K562 (cell line): ENCODE measurements around the gene KCTD19. TPM values are rescaled to one million over a fixed set of nuclear protein-coding genes. Genes with fewer than 3 reads are reported as not detected.
A peak's percentile ranks its signal among the peaks of the same experiment; 100 is the strongest.

Source experiments
- ATAC-seq: fragments of 200-7000 bp; cut with Tn5 transposase; 3 replicates; pipeline ENCODE4 v1.9.1; 2020; ENCODE audit warnings: moderate library complexity
- BruUV-seq: library from RNA; stranded (reverse); fragments of 400-500 nt; replicated peaks from 2 replicates; lab custom pipeline; 2021; lab: Mats Ljungman, UMichigan
- CTCF ChIA-PET: fragments of 300-600 bp; formaldehyde crosslinking; extraction: SDS; loops from one replicate; lab custom pipeline; 2021; ENCODE audit warnings: low intra/inter-chr PET ratio; lab: Yijun Ruan, JAX
- POLR2A ChIA-PET: fragments of 300-600, 350-650 bp; sonication (Branson Sonifier 250); formaldehyde crosslinking; extraction: SDS; loops from one replicate; lab custom pipeline; 2021; ENCODE audit warnings: antibody characterized with exemption, inconsistent platforms; lab: Yijun Ruan, JAX
- DNase-seq, 4 experiments: peaks; one replicate each; pipeline versions ENCODE4 v3.0.0 to v3.0.0-alpha.2; 2011 to 2018; ENCODE audit warnings: low spot score in 3 of 4, mixed read lengths in 3 of 4; ENCODE audit errors: extremely low read depth in 1 of 4
- FAIRE-seq: peaks from 2 replicates; lab custom pipeline; 2011; peaks lifted over from hg19 to GRCh38; lab: Jason Lieb, UNC
- H2AFZ ChIP-seq: 2 replicates; pipeline ENCODE4 v1.6.0; 2011; ENCODE audit warnings: low read depth, low read length, control low read depth, inconsistent platforms
- H3K27ac ChIP-seq: fragments of 200-600 bp; 3 replicates; pipeline ENCODE4 v1.8.0; 2011; ENCODE audit warnings: low read depth, mild to moderate bottlenecking, control low read depth, inconsistent platforms, low read length, moderate library complexity, mixed read lengths; ENCODE audit errors: extremely low read depth
- H3K27me3 ChIP-seq, 2 experiments: fragments of 300-600 bp in 1 of 2; 2 replicates in 1 of 2; 3 replicates in 1 of 2; pipeline versions ENCODE4 v1.6.0 to v1.8.0; 2011; ENCODE audit warnings: inconsistent platforms in 2 of 2, low read length in 2 of 2, mild to moderate bottlenecking in 1 of 2, mixed read lengths in 1 of 2, moderate library complexity in 1 of 2; ENCODE audit not compliant: control insufficient read depth in 2 of 2, insufficient read depth in 2 of 2
- H3K36me3 ChIP-seq: fragments of 300-600 bp; 3 replicates; pipeline ENCODE4 v1.8.0; 2011; ENCODE audit warnings: mild to moderate bottlenecking, low read length, inconsistent platforms; ENCODE audit not compliant: control insufficient read depth, insufficient read depth
- H3K4me1 ChIP-seq, 2 experiments: fragments of 200-600 bp in 1 of 2; replicated peaks in 1 of 2; 2 replicates in 1 of 2; 3 replicates in 1 of 2; pipeline versions ENCODE4 v1.5.1 to v1.8.0; 2011; ENCODE audit warnings: inconsistent platforms in 2 of 2, low read length in 2 of 2, mild to moderate bottlenecking in 1 of 2, mixed read lengths in 1 of 2, moderate library complexity in 1 of 2; ENCODE audit not compliant: control insufficient read depth in 2 of 2, insufficient read depth in 2 of 2
- H3K4me2 ChIP-seq: 2 replicates; pipeline ENCODE4 v1.6.1; 2011; ENCODE audit warnings: low read length, control low read depth, inconsistent platforms, mixed read lengths; ENCODE audit not compliant: insufficient read depth
- H3K4me3 ChIP-seq: fragments of 200-600 bp; sonication (generic), shearing (Covaris generic); 2 replicates; pipeline ENCODE4 v1.5.1; 2016; ENCODE audit warnings: control low read depth, inconsistent platforms
- H3K79me2 ChIP-seq: fragments of 200-600 bp; 3 replicates; pipeline ENCODE4 v1.8.0; 2011; ENCODE audit warnings: low read length, inconsistent platforms; ENCODE audit not compliant: control insufficient read depth, insufficient read depth
- H3K9ac ChIP-seq, 2 experiments: 2 replicates each; pipeline versions ENCODE4 v1.6.0 to v1.6.1; 2011; ENCODE audit warnings: low read depth in 2 of 2, low read length in 2 of 2, control low read depth in 1 of 2, inconsistent platforms in 1 of 2, mild to moderate bottlenecking in 1 of 2, mixed read lengths in 1 of 2; ENCODE audit not compliant: insufficient read depth in 1 of 2
- H3K9me1 ChIP-seq: one replicate; pipeline ENCODE4 v1.6.0; 2011; ENCODE audit warnings: inconsistent platforms, mild to moderate bottlenecking, low read length, moderate library complexity; ENCODE audit not compliant: control insufficient read depth, insufficient read depth
- H3K9me3 ChIP-seq: replicated peaks from 2 replicates; pipeline ENCODE4 v1.5.1; 2011; ENCODE audit warnings: low read depth, low read length, inconsistent platforms; ENCODE audit not compliant: control insufficient read depth, insufficient read depth
- H4K20me1 ChIP-seq: replicated peaks from 2 replicates; pipeline ENCODE4 v1.6.1; 2011; ENCODE audit warnings: low read length, inconsistent platforms, mixed read lengths; ENCODE audit not compliant: control insufficient read depth, insufficient read depth
- BCOR ChIP-seq: fragments of 450-650 bp; IDR thresholded peaks from 2 replicates; pipeline ENCODE4 v1.6.1; 2016
- BRCA1 ChIP-seq, 2 experiments: fragments of 450-650 bp in 1 of 2; sonication (generic) in 1 of 2; formaldehyde crosslinking in 1 of 2; IDR thresholded peaks; 2 replicates each; pipeline versions ENCODE4 v1.5.0 to v1.6.1; 2017 to 2020; ENCODE audit warnings: mild to moderate bottlenecking in 1 of 2, missing genetic modification reagents in 1 of 2
- CHAMP1 ChIP-seq: fragments of 450-650 bp; IDR thresholded peaks from 2 replicates; pipeline ENCODE4 v1.6.1; 2016; ENCODE audit warnings: mild to moderate bottlenecking
- CXXC5 ChIP-seq: fragments of 250-450 bp; sonication (Bioruptor Pico); IDR thresholded peaks from 2 replicates; pipeline ENCODE4 v1.8.0; 2022; ENCODE audit warnings: inconsistent platforms, mild to moderate bottlenecking, moderate library complexity
- DIDO1 ChIP-seq: fragments of 450-650 bp; IDR thresholded peaks from 2 replicates; pipeline ENCODE4 v1.6.1; 2016; ENCODE audit warnings: low read depth, missing biosample characterization, missing genetic modification characterization
- FOXK2 ChIP-seq, 2 experiments: fragments of 450-650 bp; IDR thresholded peaks in 1 of 2; conservative IDR thresholded peaks in 1 of 2; 2 replicates each; pipeline ENCODE4 v1.6.1; 2016; ENCODE audit warnings: low read depth in 2 of 2, mild to moderate bottlenecking in 1 of 2
- GTF2A2 ChIP-seq: IDR thresholded peaks from 2 replicates; pipeline ENCODE4 v1.6.1; 2016; ENCODE audit warnings: mild to moderate bottlenecking, missing genetic modification characterization, missing compliant biosample characterization
- GTF2F1 ChIP-seq: IDR thresholded peaks from 2 replicates; pipeline ENCODE4 v1.6.1; 2011; ENCODE audit warnings: low read depth, low read length, improper control_type of control experiment
- HCFC1 ChIP-seq: IDR thresholded peaks from 2 replicates; pipeline ENCODE4 v1.6.1; 2012; ENCODE audit warnings: low read depth, low read length, improper control_type of control experiment
- HMG20A ChIP-seq: fragments of 450-650 bp; formaldehyde crosslinking; conservative IDR thresholded peaks from 2 replicates; pipeline ENCODE4 v1.4.0; 2020; ENCODE audit warnings: mild to moderate bottlenecking, mixed read lengths
- SMAD1 ChIP-seq: fragments of 150-350 bp; IDR thresholded peaks from 2 replicates; pipeline ENCODE4 v1.6.1; 2014; ENCODE audit warnings: low read length, low read depth; ENCODE audit not compliant: partially characterized antibody
- SMARCA4 ChIP-seq: fragments of 450-650 bp; IDR thresholded peaks from 2 replicates; pipeline ENCODE4 v1.6.1; 2016
- WGBS: fragments of 100-300 bp; shearing (Covaris generic); methylation state at CpG from one replicate; pipeline ENCODE4 v1.1.6; 2016; ENCODE audit warnings: low coverage, mixed read lengths; ENCODE audit not compliant: insufficient coverage; ENCODE audit errors: missing lambda C conversion rate; 5-methylcytosine and 5-hydroxymethylcytosine counted together
- in situ Hi-C: fragments of 300-500 bp; cut with MboI; formaldehyde crosslinking; loops from 4 replicates; pipeline ENCODE4 v1.15.0; 2018; ENCODE audit warnings: inconsistent platforms, mixed read lengths
- intact Hi-C: fragments of 100-400 bp; cut with micrococcal nuclease; formaldehyde crosslinking; loops from 2 replicates; pipeline ENCODE4 v1.14.2; 2022
- polyA plus RNA-seq, 8 experiments: library from polyadenylated mRNA; depleted of rRNA in 4 of 8; stranded (reverse) in 5 of 8; unstranded in 3 of 8; fragments of >200 nt; fragmentation: Nextera tagmentation in 2 of 8; fragmentation: Illumina TruSeq in 1 of 8; extraction: Ambion mirVana in 2 of 8; extraction: Trizol in 1 of 8; gene quantifications; 2 replicates each; pipeline versions ENCODE4 v1.2.1 to v1.2.3, GENCODE V29; 2011 to 2014; ENCODE audit warnings: inconsistent platforms in 1 of 8, missing spikeins in 1 of 8
- total RNA-seq, 7 experiments: library from RNA; depleted of rRNA in 6 of 7; stranded (reverse); fragments of >200 nt in 6 of 7; fragmentation: Illumina TruSeq in 2 of 7; extraction: Trizol in 2 of 7; gene quantifications; 2 replicates each; pipeline versions ENCODE4 v1.2.1 to v1.2.3, GENCODE V29; 2011 to 2021; ENCODE audit warnings: low replicate concordance in 1 of 7
- TF ChIP-seq, protein P1 (sequence below), 2 experiments: fragments of 200-800 bp in 1 of 2; sonication (Bioruptor generic) in 1 of 2; sonication (generic) in 1 of 2; formaldehyde crosslinking in 1 of 2; IDR thresholded peaks in 1 of 2; conservative IDR thresholded peaks in 1 of 2; 2 replicates each; pipeline versions ENCODE4 v1.5.0 to v1.6.1; 2016 to 2020; ENCODE audit warnings: missing compliant biosample characterization in 1 of 2, missing genetic modification characterization in 1 of 2, missing genetic modification reagents in 1 of 2

Gene KCTD19
- total and polyA plus RNA-seq, 9 of the 15 experiments (the other 6 are each of a cell fraction or from before 2014, with no cell fraction given), result 0.03 to 0.91 (median 0.22) TPM; not detected in 2

- TF ChIP-seq BRCA1 (IDR thresholded peaks at IDR 0.05) (no peak), BRCA1 (CRISPR knock-in tag; IDR thresholded peaks at IDR 0.05) (no peak), GTF2A2 (tag) (no peak), SMARCA4 (0 out of 2 replicates have a peak, but pooled peaks have one; percentile 26), FOXK2 (conservative IDR thresholded peaks at IDR 0.05 in 1 of 2, IDR thresholded peaks at IDR 0.05 in 1 of 2; ENCODE audit: low read depth in 2 of 2) (no peak), BCOR (no peak), SMAD1 (no peak)
Measured at GRCh38 chr16:67277999-67278772, 48.4 kb downstream of the KCTD19 start (continued).

- Histone ChIP-seq H3K79me2 (peaks cover 30% of the 10 kb centered on the region), H3K4me1 (peaks cover 22 to 38% of the 10 kb centered on the region in 2 experiments), H3K9me3 (no peaks in the 10 kb centered on the region), H3K4me3 (peak overlapping the region; percentile 74; the same call in 1 of the 2 replicates), H3K9ac (peak overlapping the region; percentile 88 to 97; a peak in 3 of 4 replicates), H3K9me1 (no peaks in the 10 kb centered on the region), H2AFZ (no peak overlapping the region), H3K27me3 (no peaks in the 10 kb centered on the region), H4K20me1 (no peaks in the 10 kb centered on the region), H3K27ac (peak overlapping the region; percentile 83; the same call in 2 of the 3 replicates), H3K4me2 (peak overlapping the region; percentile 95), H3K36me3 (peaks cover 35% of the 10 kb centered on the region; the same call in 2 of the 3 replicates)
- BruUV-seq, result TSS peak; percentile 55
- ATAC-seq (no peak), DNase-seq (peak; percentile 36 to 59 (median 43)), FAIRE-seq (peak; percentile 78)
- in situ Hi-C loops (no loop called here), intact Hi-C loops (loop anchor here (5.0 kb wide), 1 partner anchor 40 kb away; no protein-coding TSS in a partner anchor)
- ChIA-PET CTCF (interaction anchor here (1.0 to 2.3 kb wide), 3 partner anchors 16 to 330 kb away, joined by 4 to 18 read pairs (median 6); no protein-coding TSS in a partner anchor), POLR2A (interaction anchor here (1.7 kb wide), 1 partner anchor 50 kb away, joined by 4 read pairs; no protein-coding TSS in a partner anchor)
- WGBS, result 84% methylated on average over 4 of the region's 4 CpGs
- TF ChIP-seq HCFC1, result no peak
- TF ChIP-seq GTF2F1, result no peak
- TF ChIP-seq, protein P1, sequence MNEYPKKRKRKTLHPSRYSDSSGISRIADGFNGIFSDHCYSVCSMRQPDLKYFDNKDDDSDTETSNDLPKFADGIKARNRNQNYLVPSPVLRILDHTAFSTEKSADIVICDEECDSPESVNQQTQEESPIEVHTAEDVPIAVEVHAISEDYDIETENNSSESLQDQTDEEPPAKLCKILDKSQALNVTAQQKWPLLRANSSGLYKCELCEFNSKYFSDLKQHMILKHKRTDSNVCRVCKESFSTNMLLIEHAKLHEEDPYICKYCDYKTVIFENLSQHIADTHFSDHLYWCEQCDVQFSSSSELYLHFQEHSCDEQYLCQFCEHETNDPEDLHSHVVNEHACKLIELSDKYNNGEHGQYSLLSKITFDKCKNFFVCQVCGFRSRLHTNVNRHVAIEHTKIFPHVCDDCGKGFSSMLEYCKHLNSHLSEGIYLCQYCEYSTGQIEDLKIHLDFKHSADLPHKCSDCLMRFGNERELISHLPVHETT (CRISPR knock-in tag; conservative IDR thresholded peaks at IDR 0.05 in 1 of 2, IDR thresholded peaks at IDR 0.05 in 1 of 2), result no peak
- TF ChIP-seq DIDO1, result no peak
- TF ChIP-seq CXXC5 (CRISPR knock-in tag), result no peak
- no peak for TF ChIP-seq HMG20A
- TF ChIP-seq CHAMP1, result no peak
Measured at GRCh38 chr16:67277294-67277998, 49.1 kb downstream of the KCTD19 start.
